HEK293 (cell line): ENCODE results near the gene SMPX.
A peak's percentile ranks its signal among the peaks of the same experiment; 100 is the strongest.

Experiments used
- CTCF ChIA-PET: fragments of 350-600 bp; formaldehyde crosslinking; extraction: SDS; loops from one replicate; lab custom pipeline; 2021; ENCODE audit warnings: antibody characterized with exemption; lab: Yijun Ruan, JAX
- POLR2A ChIA-PET: fragments of 300-600 bp; formaldehyde crosslinking; extraction: SDS; loops from one replicate; lab custom pipeline; 2020; ENCODE audit warnings: antibody characterized with exemption, inconsistent platforms; lab: Yijun Ruan, JAX
- H3K27ac ChIP-seq: fragments of 200-500 bp; sonication (Bioruptor generic); 2 replicates; pipeline ENCODE4 v1.5.1; 2014; ENCODE audit warnings: low read depth, low read length, control low read depth, inconsistent platforms; ENCODE audit errors: extremely low read depth
- H3K36me3 ChIP-seq, 2 experiments: fragments of 200-500 bp in 1 of 2; sonication (Bioruptor generic) in 1 of 2; 1 replicate in 1 of 2; 2 replicates in 1 of 2; pipeline ENCODE4 v1.5.1; 2014 to 2017; ENCODE audit warnings: inconsistent platforms in 2 of 2, low read length in 2 of 2; ENCODE audit not compliant: control insufficient read depth in 2 of 2, insufficient read depth in 1 of 2
- H3K4me1 ChIP-seq: fragments of 200-500 bp; sonication (Bioruptor generic); 2 replicates; pipeline ENCODE4 v1.5.1; 2014; ENCODE audit warnings: mild to moderate bottlenecking, low read length, inconsistent platforms; ENCODE audit not compliant: control insufficient read depth, insufficient read depth
- H3K4me3 ChIP-seq: 2 replicates; pipeline ENCODE4 v1.5.1; 2011; ENCODE audit warnings: low read depth, mild to moderate bottlenecking, control low read depth, low read length, moderate library complexity
- H3K9me3 ChIP-seq: fragments of 200-500 bp; sonication (Bioruptor generic); 2 replicates; pipeline ENCODE4 v1.5.1; 2014; ENCODE audit warnings: low read depth, low read length, inconsistent platforms; ENCODE audit not compliant: control insufficient read depth, insufficient read depth
- BCL11A ChIP-seq: fragments of 450-650 bp; formaldehyde crosslinking; IDR thresholded peaks from 2 replicates; pipeline ENCODE4 v1.5.1; 2016; ENCODE audit warnings: low read depth, missing biosample characterization, missing genetic modification characterization
- BCL11B ChIP-seq: fragments of 450-650 bp; formaldehyde crosslinking; IDR thresholded peaks from 2 replicates; pipeline ENCODE4 v1.5.1; 2016; ENCODE audit warnings: low read depth, missing biosample characterization, missing genetic modification characterization
- OVOL3 ChIP-seq: fragments of 450-650 bp; formaldehyde crosslinking; IDR thresholded peaks from 2 replicates; pipeline ENCODE4 v1.5.1; 2016; ENCODE audit warnings: missing biosample characterization, missing genetic modification characterization
- SETDB1 ChIP-seq: IDR thresholded peaks from one replicate; pipeline ENCODE4 v1.6.1; 2017; ENCODE audit warnings: mild to moderate bottlenecking, low read length, moderate library complexity, mixed read lengths; ENCODE audit not compliant: insufficient read length
- TRIM28 ChIP-seq: IDR thresholded peaks from 2 replicates; pipeline ENCODE4 v1.6.1; 2011; ENCODE audit warnings: low read length, control low read depth, borderline replicate concordance
- ZEB2 ChIP-seq: fragments of 450-650 bp; formaldehyde crosslinking; IDR thresholded peaks from 2 replicates; pipeline ENCODE4 v1.5.1; 2016; ENCODE audit warnings: missing biosample characterization, missing genetic modification characterization
- ZNF2 ChIP-seq: fragments of 450-650 bp; formaldehyde crosslinking; IDR thresholded peaks from 2 replicates; pipeline ENCODE4 v1.5.1; 2016; ENCODE audit warnings: missing biosample characterization, missing genetic modification characterization
- ZNF324 ChIP-seq: fragments of 450-650 bp; formaldehyde crosslinking; IDR thresholded peaks from 2 replicates; pipeline ENCODE4 v1.5.1; 2016; ENCODE audit warnings: missing biosample characterization, missing genetic modification characterization
- ZNF501 ChIP-seq: fragments of 450-650 bp; formaldehyde crosslinking; IDR thresholded peaks from 2 replicates; pipeline ENCODE4 v1.5.1; 2016; ENCODE audit warnings: missing biosample characterization, missing genetic modification characterization
- ZNF529 ChIP-seq: fragments of 450-650 bp; formaldehyde crosslinking; IDR thresholded peaks from 2 replicates; pipeline ENCODE4 v1.5.1; 2017; ENCODE audit warnings: missing genetic modification characterization, missing biosample characterization; ENCODE audit not compliant: insufficient replicate concordance
- ZNF585B ChIP-seq: fragments of 450-650 bp; formaldehyde crosslinking; IDR thresholded peaks from 2 replicates; pipeline ENCODE4 v1.5.1; 2016; ENCODE audit warnings: missing biosample characterization, missing genetic modification characterization
- ZNF76 ChIP-seq: fragments of 450-650 bp; formaldehyde crosslinking; IDR thresholded peaks from 2 replicates; pipeline ENCODE4; 2016; ENCODE audit warnings: low read depth, missing biosample characterization, missing genetic modification characterization, borderline replicate concordance
- ZNF792 ChIP-seq: fragments of 450-650 bp; formaldehyde crosslinking; IDR thresholded peaks from 2 replicates; pipeline ENCODE4 v1.5.1; 2016; ENCODE audit warnings: missing biosample characterization, missing genetic modification characterization
- ZSCAN23 ChIP-seq: fragments of 450-650 bp; formaldehyde crosslinking; IDR thresholded peaks from 2 replicates; pipeline ENCODE4 v1.5.1; 2016; ENCODE audit warnings: missing biosample characterization, missing genetic modification characterization
- TF ChIP-seq, protein P1 (sequence below): fragments of 450-650 bp; formaldehyde crosslinking; IDR thresholded peaks from 2 replicates; pipeline ENCODE4 v1.5.1; 2016; ENCODE audit warnings: missing biosample characterization, missing genetic modification characterization, low read depth
- TF ChIP-seq, protein P2 (sequence below): fragments of 450-650 bp; formaldehyde crosslinking; IDR thresholded peaks from 2 replicates; pipeline ENCODE4; 2016; ENCODE audit warnings: missing biosample characterization, missing genetic modification characterization
- TF ChIP-seq, protein P3 (sequence below): fragments of 450-650 bp; formaldehyde crosslinking; IDR thresholded peaks from 2 replicates; pipeline ENCODE4 v1.5.1; 2016; ENCODE audit warnings: missing biosample characterization, missing genetic modification characterization
- TF ChIP-seq, protein P4 (sequence below): fragments of 450-650 bp; IDR thresholded peaks from 2 replicates; pipeline ENCODE4 v1.5.1; 2018; ENCODE audit warnings: missing biosample characterization, missing genetic modification characterization

SMPX gene

DNA sequence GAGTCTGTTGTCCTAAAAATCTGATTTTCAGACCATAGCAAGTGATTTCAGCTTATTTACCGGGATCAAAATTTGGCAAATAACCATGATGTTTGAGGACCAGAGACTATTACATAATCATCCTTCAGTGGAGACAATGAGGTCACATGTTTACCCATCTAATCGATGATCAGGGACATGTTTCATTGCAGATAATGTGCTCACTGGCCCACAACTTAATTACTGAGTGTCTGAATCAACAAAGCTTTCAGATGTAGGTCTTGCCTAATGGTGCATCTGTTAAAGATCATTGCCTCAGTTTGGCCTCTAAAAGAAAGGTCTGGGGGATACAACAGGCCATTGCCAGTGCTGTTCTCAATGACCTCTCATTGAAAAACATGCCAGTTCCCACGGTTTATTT is 56.9 kb downstream of the SMPX start:
- peak overlapping the region; percentile 24; the same call in 1 of the 2 replicates for H3K27ac ChIP-seq
- CTCF ChIA-PET, result interaction anchor here (0.7 to 1.4 kb wide), 3 partner anchors 24 to 137 kb away, joined by 3 to 4 read pairs (median 3); no protein-coding TSS in a partner anchor
- no peak overlapping the region for H3K4me3 ChIP-seq
- TF ChIP-seq ZNF2 (no peak), ZSCAN23 (tag by site-specific recombination) (no peak), ZNF585B (tag by site-specific recombination) (no peak), BCL11B (tag by site-specific recombination) (no peak), ZNF501 (no peak), ZNF76 (tag by site-specific recombination) (no peak), BCL11A (tag by site-specific recombination) (no peak), ZNF324 (tag by site-specific recombination) (no peak), ZNF792 (tag by site-specific recombination) (no peak)
- TF ChIP-seq, protein P1, sequence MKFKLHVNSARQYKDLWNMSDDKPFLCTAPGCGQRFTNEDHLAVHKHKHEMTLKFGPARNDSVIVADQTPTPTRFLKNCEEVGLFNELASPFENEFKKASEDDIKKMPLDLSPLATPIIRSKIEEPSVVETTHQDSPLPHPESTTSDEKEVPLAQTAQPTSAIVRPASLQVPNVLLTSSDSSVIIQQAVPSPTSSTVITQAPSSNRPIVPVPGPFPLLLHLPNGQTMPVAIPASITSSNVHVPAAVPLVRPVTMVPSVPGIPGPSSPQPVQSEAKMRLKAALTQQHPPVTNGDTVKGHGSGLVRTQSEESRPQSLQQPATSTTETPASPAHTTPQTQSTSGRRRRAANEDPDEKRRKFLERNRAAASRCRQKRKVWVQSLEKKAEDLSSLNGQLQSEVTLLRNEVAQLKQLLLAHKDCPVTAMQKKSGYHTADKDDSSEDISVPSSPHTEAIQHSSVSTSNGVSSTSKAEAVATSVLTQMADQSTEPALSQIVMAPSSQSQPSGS, result peak; percentile 22; the same call in 1 of the 2 replicates
- TF ChIP-seq, protein P2, sequence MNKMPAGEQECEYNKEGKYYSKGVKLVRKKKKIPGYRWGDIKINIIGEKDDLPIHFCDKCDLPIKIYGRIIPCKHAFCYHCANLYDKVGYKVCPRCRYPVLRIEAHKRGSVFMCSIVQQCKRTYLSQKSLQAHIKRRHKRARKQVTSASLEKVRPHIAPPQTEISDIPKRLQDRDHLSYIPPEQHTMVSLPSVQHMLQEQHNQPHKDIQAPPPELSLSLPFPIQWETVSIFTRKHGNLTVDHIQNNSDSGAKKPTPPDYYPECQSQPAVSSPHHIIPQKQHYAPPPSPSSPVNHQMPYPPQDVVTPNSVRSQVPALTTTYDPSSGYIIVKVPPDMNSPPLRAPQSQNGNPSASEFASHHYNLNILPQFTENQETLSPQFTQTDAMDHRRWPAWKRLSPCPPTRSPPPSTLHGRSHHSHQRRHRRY (tag by site-specific recombination), result no peak
- TF ChIP-seq, protein P3, sequence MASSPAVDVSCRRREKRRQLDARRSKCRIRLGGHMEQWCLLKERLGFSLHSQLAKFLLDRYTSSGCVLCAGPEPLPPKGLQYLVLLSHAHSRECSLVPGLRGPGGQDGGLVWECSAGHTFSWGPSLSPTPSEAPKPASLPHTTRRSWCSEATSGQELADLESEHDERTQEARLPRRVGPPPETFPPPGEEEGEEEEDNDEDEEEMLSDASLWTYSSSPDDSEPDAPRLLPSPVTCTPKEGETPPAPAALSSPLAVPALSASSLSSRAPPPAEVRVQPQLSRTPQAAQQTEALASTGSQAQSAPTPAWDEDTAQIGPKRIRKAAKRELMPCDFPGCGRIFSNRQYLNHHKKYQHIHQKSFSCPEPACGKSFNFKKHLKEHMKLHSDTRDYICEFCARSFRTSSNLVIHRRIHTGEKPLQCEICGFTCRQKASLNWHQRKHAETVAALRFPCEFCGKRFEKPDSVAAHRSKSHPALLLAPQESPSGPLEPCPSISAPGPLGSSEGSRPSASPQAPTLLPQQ (tag by site-specific recombination), result 0 out of 2 replicates have a peak, but pooled peaks have one; percentile 24
- H3K9me3 ChIP-seq, result no peaks in the 10 kb centered on the region
- no peaks in the 10 kb centered on the region for H3K36me3 ChIP-seq
- H3K4me1 ChIP-seq, result no peaks in the 10 kb centered on the region
- POLR2A ChIA-PET, result no interaction called here

DNA sequence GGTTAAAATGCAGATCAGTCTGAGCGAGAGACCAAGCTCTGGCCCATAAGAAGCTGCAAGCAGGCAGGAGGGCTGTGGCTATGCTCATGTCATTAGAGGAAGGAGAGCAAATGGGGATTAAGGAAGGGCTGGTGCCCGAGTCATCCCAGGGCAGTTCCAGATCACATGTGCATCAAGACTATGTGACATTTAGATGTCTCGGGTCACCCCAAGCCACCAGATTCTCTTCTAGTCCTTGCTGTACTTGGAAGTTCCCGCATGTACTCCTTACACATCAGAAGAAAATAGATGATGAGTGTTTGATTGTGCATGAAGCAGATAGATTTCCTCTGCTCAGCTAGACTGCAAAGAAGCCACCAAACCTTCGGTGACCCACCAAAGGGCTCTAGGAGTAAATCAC is 57.6 kb downstream of the SMPX start:
- TF ChIP-seq TRIM28 (no peak), ZNF529 (tag by site-specific recombination) (no peak), OVOL3 (tag by site-specific recombination) (no peak), SETDB1 (no peak), ZEB2 (tag by site-specific recombination) (no peak)
- TF ChIP-seq, protein P4, sequence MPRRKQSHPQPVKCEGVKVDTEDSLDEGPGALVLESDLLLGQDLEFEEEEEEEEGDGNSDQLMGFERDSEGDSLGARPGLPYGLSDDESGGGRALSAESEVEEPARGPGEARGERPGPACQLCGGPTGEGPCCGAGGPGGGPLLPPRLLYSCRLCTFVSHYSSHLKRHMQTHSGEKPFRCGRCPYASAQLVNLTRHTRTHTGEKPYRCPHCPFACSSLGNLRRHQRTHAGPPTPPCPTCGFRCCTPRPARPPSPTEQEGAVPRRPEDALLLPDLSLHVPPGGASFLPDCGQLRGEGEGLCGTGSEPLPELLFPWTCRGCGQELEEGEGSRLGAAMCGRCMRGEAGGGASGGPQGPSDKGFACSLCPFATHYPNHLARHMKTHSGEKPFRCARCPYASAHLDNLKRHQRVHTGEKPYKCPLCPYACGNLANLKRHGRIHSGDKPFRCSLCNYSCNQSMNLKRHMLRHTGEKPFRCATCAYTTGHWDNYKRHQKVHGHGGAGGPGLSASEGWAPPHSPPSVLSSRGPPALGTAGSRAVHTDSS, result no peak
- TF ChIP-seq, all 188 proteins: peak for 0
- peak overlapping the region; percentile 24; the same call in 1 of the 2 replicates for H3K27ac ChIP-seq
- H3K36me3 ChIP-seq, result no peaks in the 10 kb centered on the region
- no peak overlapping the region for H3K4me3 ChIP-seq
- H3K4me1 ChIP-seq, result no peaks in the 10 kb centered on the region
- ChIA-PET CTCF (interaction anchor here (0.6 to 1.4 kb wide), 4 partner anchors 25 to 303 kb away, joined by 3 to 4 read pairs (median 4); no protein-coding TSS in a partner anchor), POLR2A (interaction anchor here (1.2 kb wide), 1 partner anchor 227 kb away, joined by 3 read pairs; no protein-coding TSS in a partner anchor)
- no peaks in the 10 kb centered on the region for H3K9me3 ChIP-seq
